ENCODE measurements around the gene DLGAP1.

GRCh38 chr18:3861495-3861894, 593.6 kb downstream of the DLGAP1 start:
- TF ChIP-seq POLR2A (IDR thresholded peaks at IDR 0.05; ENCODE audit: low read length) (no peak), GATA1 (IDR thresholded peaks at IDR 0.05; ENCODE audit: low read depth, low read length) (no peak)

Data from erythroblast (primary cell).